Measurements from ENCODE around the gene NDUFAF2. TPM values are rescaled to one million over a fixed set of nuclear protein-coding genes. Genes with fewer than 3 reads are reported as not detected.

NDUFAF2 gene
- polyA plus RNA-seq, 1 of the 3 experiments (the other 2 are of a cell fraction): 33.4 TPM

- no peak overlapping the region for H3K4me2 ChIP-seq
- H4K20me1 ChIP-seq (ENCODE audit: insufficient read depth): no peaks in the 10 kb centered on the region
- peaks cover 0 to 3% of the 10 kb centered on the region in 2 experiments for H3K36me3 ChIP-seq (replicated peaks in 1 of 2; ENCODE audit: control insufficient read depth in 1 of 2, insufficient read depth in 2 of 2, low read length in 1 of 2)
- H3K27ac ChIP-seq (ENCODE audit: low read depth in 2 of 2, low read length in 1 of 2): no peak overlapping the region
- TF ChIP-seq RAD21 (IDR thresholded peaks at IDR 0.05; ENCODE audit: low read length): peak; percentile 43
- no peak for TF ChIP-seq IRF3 (IDR thresholded peaks at IDR 0.05; ENCODE audit: low read depth, low read length)
- peak; percentile 54 for TF ChIP-seq CTCF (IDR thresholded peaks at IDR 0.05)
- no peak for TF ChIP-seq MEF2A (IDR thresholded peaks at IDR 0.05; ENCODE audit: borderline replicate concordance, low read depth)
- TF ChIP-seq TCF12 (IDR thresholded peaks at IDR 0.05): no peak
- TF ChIP-seq TEAD4 (IDR thresholded peaks at IDR 0.05; ENCODE audit: borderline replicate concordance, insufficient read depth): no peak
- TF ChIP-seq MXI1 (IDR thresholded peaks at IDR 0.05; ENCODE audit: low read depth, low read length): no peak
- no peak for TF ChIP-seq TAF1 (IDR thresholded peaks at IDR 0.05; ENCODE audit: borderline replicate concordance, low read depth, low read length)
- no peak overlapping the region for H3K4me3 ChIP-seq (ENCODE audit: low read depth in 2 of 2, low read length in 1 of 2)
- no peak overlapping the region for H3K9ac ChIP-seq
- H3K9me3 ChIP-seq: no peaks in the 10 kb centered on the region
- H3F3A ChIP-seq (replicated peaks; ENCODE audit: insufficient read depth): peaks cover 3% of the 10 kb centered on the region
- 78% methylated on average over 5 of the region's 5 CpGs for WGBS (ENCODE audit: low lambda C conversion rate)
- DNase-seq: no peak
- H3K27me3 ChIP-seq (ENCODE audit: insufficient read depth): no peaks in the 10 kb centered on the region
- ChIA-PET POLR2A (no interaction called here), CTCF (interaction anchor here (0.6 to 2.4 kb wide), 3 partner anchors 45 to 1271 kb away, joined by 3 to 7 read pairs (median 3); no protein-coding TSS in a partner anchor)
- H2AFZ ChIP-seq (ENCODE audit: low read depth): no peak overlapping the region
- H3K4me1 ChIP-seq (ENCODE audit: control insufficient read depth in 1 of 2, insufficient read depth in 2 of 2, low read depth in 1 of 2, low read length in 1 of 2): no peaks in the 10 kb centered on the region; a peak in 1 of 4 replicates
- no peaks in the 10 kb centered on the region; the same call in 1 of the 2 replicates for H3K79me2 ChIP-seq (ENCODE audit: insufficient read depth)
- H3K9me2 ChIP-seq: no peaks in the 10 kb centered on the region
These were observed 65.8 kb downstream of the NDUFAF2 start for GRCh38 chr5:61010467-61011454.

- DNase-seq: no peak
- Histone ChIP-seq H3K4me2 (no peak overlapping the region), H4K20me1 (ENCODE audit: insufficient read depth) (no peaks in the 10 kb centered on the region), H3K9me2 (no peaks in the 10 kb centered on the region), H3K36me3 (replicated peaks in 1 of 2; ENCODE audit: control insufficient read depth in 1 of 2, insufficient read depth in 2 of 2, low read length in 1 of 2) (peaks cover 0 to 2% of the 10 kb centered on the region in 2 experiments), H3K4me3 (ENCODE audit: low read depth in 2 of 2, low read length in 1 of 2) (no peak overlapping the region), H3K9ac (no peak overlapping the region), H3K79me2 (ENCODE audit: insufficient read depth) (no peaks in the 10 kb centered on the region; the same call in 1 of the 2 replicates), H2AFZ (ENCODE audit: low read depth) (no peak overlapping the region), H3K4me1 (ENCODE audit: control insufficient read depth in 1 of 2, insufficient read depth in 2 of 2, low read depth in 1 of 2, low read length in 1 of 2) (peaks cover 0 to 22% of the 10 kb centered on the region in 2 experiments; a peak in 2 of 4 replicates), H3F3A (replicated peaks; ENCODE audit: insufficient read depth) (peaks cover 9% of the 10 kb centered on the region), H3K27me3 (ENCODE audit: insufficient read depth) (no peaks in the 10 kb centered on the region), H3K9me3 (no peaks in the 10 kb centered on the region), H3K27ac (ENCODE audit: low read depth in 2 of 2, low read length in 1 of 2) (no peak overlapping the region)
- POLR2A ChIA-PET: no interaction called here
- 96% methylated on average over 2 of the region's 2 CpGs for WGBS (ENCODE audit: low lambda C conversion rate)
- CTCF ChIA-PET: no interaction called here
- no peak for TF ChIP-seq PBX3 (IDR thresholded peaks at IDR 0.05)
- TF ChIP-seq MAX (IDR thresholded peaks at IDR 0.05; ENCODE audit: low read depth): no peak
- TF ChIP-seq POLR2AphosphoS5 (IDR thresholded peaks at IDR 0.05; ENCODE audit: low read depth, low read length): no peak
- no peak for TF ChIP-seq TCF12 (IDR thresholded peaks at IDR 0.05)
- no peak for TF ChIP-seq EZH2phosphoT487 (IDR thresholded peaks at IDR 0.05; ENCODE audit: borderline replicate concordance, low read depth)
- no peak for TF ChIP-seq FOSL2 (IDR thresholded peaks at IDR 0.05; ENCODE audit: borderline replicate concordance, low read depth)
- no peak for TF ChIP-seq REST (IDR thresholded peaks at IDR 0.05; ENCODE audit: low read depth, low read length)
- TF ChIP-seq CHD2 (IDR thresholded peaks at IDR 0.05; ENCODE audit: low read length, partially characterized antibody): no peak
- TF ChIP-seq FOXJ3 (CRISPR knock-in tag; IDR thresholded peaks at IDR 0.05): no peak
These were observed 73.1 kb downstream of the NDUFAF2 start for GRCh38 chr5:61018062-61018461.

Measured in SK-N-SH (cell line).